Activated CD8-positive, alpha-beta memory T cell treated with anti-CD3 and anti-CD28 coated beads, Interleukin-2, amount 50 U/mL, for 24 hours (primary cell): ENCODE results near the gene TMEM131.

Experiments
- DNase-seq: peaks from one replicate; pipeline ENCODE4 v3.0.0-alpha.2; 2020; ENCODE audit errors: extremely low read depth

Gene TMEM131

DNA sequence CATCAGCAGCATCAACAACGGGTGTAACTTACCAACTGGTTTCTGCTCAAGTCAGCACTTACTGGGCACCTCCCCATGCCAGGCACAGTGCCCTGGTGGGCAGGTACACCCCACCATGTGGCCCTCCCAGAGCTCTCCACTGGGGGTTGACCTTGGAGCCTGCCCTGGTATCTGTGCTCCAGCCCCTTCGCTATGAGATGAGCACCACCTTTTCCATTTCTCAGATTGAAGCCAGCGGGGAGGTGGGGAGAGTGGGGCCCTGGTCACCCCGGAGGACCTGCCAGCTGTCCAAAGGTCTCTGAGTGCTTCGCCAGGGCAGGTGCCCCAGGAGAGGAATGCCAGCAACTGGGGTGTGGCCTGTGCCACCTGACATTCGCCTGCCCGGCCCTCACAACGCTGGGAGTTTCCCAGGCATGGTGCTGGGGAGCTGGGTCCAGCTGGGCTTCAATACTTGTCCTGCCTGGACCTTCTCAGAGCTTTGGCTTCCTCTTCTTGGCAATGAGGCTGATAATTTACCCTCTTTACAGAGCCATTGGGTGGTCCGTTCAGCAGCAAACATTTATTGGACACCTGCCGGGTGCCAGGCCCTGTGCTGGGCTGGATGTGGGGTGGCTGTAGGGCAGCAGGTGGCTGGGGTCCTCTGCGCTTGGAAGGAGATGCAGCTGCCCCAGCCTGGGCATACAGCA is 288.2 kb downstream of the TMEM131 start:
- no peak for DNase-seq

DNA sequence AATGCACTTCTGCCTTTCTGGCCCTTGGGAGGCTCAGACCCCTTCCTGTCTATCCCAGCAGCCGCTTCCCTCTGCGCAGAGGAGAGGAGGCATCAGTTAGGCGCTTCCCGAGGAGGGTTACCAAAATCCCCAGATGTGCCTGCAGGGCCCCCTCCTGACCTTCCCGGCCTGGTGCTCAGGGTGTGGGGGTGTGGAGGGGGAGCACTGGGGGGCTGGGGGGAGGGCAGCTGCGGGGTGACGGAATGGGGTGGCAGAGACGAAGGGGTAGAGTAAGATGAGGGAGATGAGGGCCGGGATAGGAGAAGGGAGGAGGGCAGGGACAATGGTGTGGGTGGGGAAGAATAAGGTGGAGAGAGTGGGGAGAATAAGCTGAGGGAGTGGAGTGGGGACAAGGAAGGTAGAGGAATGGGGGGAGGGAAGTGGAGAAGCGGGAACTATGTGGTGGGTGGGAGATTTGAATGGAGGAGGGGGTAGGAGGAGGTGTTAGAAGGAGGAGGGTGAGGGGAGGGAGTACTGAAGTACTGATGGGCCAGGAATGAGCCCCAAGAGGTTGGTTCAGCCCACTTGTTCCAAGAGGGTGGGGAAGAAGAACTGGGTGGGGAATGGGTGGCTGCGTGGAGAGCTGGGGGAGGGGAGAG is 288.9 kb downstream of the TMEM131 start:
- no peak for DNase-seq
